NCI-H128 (cell line): ENCODE measurements around the gene MYBPC1.
"Not testable (repeated sequence)": the region's sequence is repeated elsewhere in the genome, so short reads cannot be mapped to it uniquely, and the experiment has no call there.

Experiments
- DNase-seq: peaks from one replicate; lab custom pipeline; 2025; ENCODE audit not compliant: unreplicated experiment; lab: John Stamatoyannopoulos, UW

The MYBPC1 gene

DNA sequence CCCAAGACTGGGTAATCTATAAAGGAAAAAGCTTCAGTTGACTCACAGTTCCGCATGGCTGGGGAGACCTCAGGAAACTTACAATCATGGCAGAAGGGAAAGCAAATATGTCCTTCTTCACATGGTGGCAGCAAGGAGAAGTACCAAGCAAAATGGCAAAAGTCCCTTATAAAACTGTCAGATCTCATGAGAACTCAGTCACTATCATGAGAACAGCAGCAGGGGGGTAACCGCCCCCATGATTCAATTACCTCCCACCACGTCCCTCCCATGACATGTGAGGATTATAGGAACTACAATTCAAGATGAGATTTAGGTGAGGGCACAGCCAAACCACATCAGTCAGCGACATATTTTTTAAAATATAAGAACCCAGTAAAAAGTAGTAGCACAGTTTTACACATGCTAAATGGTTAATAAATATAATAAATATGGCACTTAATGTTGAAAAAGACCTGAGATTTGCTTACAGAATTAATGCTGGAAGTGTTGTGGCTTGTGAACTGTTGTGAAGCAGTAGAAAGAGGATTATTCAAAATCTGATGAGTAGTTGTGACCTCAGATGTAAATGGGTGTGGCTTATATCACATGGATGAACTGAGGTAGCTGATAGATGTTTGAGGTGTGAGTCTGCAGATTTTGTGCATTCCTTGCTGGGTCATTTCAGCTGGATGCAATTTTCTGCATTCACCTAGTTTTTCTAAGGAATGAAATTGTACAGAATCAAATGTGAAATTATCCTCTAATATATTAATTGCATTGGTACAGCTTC, 55.8 kb downstream of the MYBPC1 start:
- DNase-seq = no peak

GRCh38 chr12:101653030-101653429, 58.3 kb downstream of the MYBPC1 start:
- DNase-seq = no peak

DNA sequence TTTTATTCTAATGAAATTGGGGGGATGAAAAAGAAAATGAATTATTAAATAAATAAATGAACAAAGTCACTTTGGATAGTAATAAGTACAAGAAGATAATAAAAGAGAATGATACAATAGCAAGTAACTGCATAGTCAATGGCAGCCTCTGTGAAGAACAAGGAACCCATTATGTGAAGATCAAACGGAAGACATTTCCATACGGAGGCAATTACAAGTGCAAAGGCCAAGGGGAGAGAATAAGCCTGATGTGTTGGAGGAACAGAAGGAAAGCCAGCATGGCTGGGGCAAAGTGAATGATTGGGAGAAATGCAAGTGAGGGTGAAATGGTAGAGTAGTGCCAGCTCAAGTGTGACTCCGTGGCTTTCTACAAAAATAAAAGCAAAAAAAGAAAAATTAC, 58.7 kb downstream of the MYBPC1 start:
- DNase-seq = no peak

DNA sequence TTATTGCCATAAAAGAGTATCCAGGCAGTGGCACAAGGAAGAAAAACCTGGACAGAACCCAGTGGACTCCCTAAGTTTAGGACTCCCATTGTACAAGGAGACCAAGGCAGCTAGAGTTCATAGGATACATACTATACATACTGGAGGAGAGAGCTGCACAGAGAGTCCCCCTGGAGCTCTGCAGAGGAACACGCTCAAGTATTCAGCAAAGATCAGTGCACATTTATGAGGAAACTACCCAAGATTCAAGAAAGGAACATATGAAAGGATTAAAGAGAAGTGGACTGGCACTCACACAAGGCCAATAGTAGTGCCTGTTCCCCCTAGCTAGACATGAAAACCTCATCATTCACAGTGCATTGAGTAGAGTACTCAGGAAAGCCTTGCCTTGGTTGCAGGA, 59.7 kb downstream of the MYBPC1 start:
- DNase-seq = no peak

- no peak for DNase-seq
These were observed 60.6 kb downstream of the MYBPC1 start for GRCh38 chr12:101655393-101655792.

- DNase-seq = not testable (repeated sequence)
These were observed 65.9 kb downstream of the MYBPC1 start for GRCh38 chr12:101660662-101661061.

DNA sequence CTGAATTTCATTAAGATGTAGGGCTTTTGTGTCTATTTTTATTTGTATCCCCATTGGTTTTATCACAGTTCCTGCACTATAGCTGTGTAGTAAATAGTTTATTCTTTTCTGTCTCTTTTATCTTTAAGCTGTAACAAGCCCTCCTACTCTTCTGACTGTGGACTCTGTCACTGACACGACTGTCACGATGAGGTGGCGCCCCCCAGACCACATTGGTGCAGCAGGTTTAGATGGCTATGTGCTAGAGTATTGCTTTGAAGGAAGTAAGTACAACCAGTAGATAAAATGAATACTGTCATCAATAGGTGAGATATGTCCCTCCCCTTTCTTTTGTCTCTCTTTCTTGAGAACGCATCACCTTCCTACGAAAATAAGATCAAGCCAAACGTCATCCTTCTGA, 68.5 kb downstream of the MYBPC1 start:
- DNase-seq = no peak

- DNase-seq = no peak
These were observed 70.2 kb downstream of the MYBPC1 start for GRCh38 chr12:101664992-101665391.

GRCh38 chr12:101666052-101666728, 71.4 kb downstream of the MYBPC1 start:
- no peak for DNase-seq

- DNase-seq = no peak
These were observed 72.8 kb downstream of the MYBPC1 start for GRCh38 chr12:101667591-101667990.

- no peak for DNase-seq
These were observed 75.4 kb downstream of the MYBPC1 start for GRCh38 chr12:101670007-101670671.

DNA sequence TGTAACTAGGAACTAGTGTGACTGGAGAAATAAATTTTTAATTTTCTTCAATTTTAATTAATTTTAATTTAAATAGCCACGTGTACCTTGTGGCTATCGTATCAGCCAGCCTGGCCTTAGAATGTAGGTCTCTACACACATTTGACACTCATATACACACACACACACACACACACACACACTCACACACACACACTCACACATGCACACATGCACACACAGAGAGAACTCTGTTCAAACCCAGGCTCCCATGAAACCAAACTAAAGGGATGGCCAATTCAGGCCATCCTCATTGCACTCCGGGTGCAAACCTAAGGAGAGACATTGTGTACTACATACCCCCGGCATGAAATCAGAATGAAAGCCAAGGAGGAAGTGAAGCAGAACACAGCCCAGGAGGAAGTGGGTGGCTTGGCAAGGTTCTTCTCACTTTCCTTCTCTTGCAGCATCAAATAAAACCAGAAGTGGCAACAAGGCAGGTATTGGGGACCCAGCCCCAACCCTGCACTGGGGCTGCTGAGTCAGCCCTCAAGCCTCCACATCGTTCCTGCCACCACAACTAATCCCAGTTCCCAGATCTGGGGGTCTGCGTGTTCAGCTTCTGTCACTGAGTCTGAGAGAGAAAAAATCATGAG, 76.5 kb downstream of the MYBPC1 start:
- no peak for DNase-seq

GRCh38 chr12:101671833-101672232, 77.1 kb downstream of the MYBPC1 start:
- no peak for DNase-seq

GRCh38 chr12:101675555-101675954, 80.8 kb downstream of the MYBPC1 start:
- no peak for DNase-seq

DNA sequence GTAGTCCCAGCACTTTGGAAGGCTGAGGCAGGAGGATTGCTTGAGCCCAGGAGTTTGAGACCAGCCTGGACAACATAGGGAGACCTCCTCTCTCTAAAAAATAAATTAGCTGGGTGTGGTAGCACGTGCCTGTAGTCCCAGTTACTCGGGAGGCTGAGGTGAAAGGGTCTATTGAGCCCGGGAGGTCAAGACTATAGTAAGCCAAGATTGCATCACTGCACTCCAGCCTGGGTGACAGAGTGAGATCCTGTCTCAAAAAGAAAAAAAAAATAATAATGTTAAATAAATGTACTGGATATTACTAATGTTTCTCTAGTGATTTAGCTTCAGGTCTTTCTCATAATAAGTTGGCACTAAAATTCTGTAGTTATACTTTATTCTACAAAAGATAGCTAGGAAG, 81.7 kb downstream of the MYBPC1 start:
- not testable (repeated sequence) for DNase-seq

DNA sequence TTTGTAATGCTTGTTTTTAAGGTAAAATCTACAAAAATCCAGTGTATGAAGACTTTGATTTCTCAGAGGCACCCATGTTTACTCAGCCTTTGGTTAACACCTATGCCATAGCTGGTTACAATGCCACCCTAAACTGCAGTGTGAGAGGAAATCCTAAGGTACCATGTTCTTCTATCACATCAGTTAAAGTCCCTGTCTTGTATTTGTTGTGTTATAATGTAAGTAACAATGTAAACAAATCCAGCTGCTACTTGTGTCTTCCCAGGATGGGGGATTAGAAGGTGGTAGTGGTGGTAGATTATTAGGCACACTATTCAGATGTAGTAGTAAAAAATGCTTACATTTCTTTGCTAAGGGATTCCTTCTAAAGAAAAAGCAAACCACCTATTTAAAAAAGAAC, 83.3 kb downstream of the MYBPC1 start:
- DNase-seq = no peak

DNA sequence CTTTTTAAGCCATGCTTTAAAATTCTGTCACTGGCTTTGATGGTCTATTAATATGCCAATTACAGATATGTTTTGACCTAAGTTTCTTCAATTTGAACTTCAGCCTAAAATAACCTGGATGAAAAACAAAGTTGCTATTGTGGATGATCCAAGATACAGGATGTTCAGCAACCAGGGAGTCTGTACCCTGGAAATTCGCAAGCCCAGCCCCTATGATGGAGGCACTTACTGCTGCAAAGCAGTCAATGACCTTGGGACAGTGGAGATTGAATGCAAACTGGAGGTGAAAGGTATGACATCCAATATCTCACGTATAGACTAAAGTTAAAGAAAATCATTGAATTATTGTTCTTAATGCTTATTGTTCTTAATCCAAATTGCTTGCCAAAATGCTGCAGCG, 85.5 kb downstream of the MYBPC1 start:
- DNase-seq = no peak

DNA sequence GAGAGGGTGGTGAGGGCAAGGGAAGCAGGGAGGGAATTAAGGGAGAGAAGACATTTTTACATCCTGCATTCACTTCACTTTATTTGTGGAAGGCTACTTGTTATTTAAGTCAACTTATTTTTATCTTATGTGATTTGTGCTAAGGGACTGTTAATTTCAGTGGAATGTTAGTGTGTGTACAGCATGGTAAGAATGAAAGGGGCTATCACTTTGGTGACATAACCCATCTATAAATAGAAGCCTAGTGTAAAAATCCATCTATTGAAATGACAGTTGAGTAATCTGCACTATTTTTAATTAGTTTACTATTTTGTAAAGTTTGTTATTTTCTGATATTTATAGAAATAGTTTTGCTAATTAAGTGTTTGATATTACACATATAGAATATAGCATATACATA, 85.9 kb downstream of the MYBPC1 start:
- no peak for DNase-seq

- DNase-seq = not testable (repeated sequence)
These were observed 86.9 kb downstream of the MYBPC1 start for GRCh38 chr12:101681627-101682026.

DNA sequence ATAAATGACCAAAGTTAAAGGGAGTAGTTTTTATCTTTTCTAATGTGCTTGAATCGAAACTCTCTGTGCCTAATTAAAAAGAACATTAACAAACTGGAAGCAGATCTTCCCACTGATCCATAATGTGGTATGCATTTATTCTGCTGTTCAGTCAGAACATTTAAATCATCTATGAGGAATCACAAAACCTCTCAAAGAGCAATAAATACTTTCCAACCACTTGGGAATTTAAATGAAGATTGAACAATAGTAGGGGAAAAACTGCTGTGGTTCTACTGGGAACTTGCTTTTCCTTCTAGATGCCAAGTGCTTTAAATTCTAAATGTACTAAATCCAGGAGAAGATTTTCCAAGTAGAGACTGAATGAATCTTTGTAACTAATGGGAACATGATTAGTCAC, 90.3 kb downstream of the MYBPC1 start:
- no peak for DNase-seq

DNA sequence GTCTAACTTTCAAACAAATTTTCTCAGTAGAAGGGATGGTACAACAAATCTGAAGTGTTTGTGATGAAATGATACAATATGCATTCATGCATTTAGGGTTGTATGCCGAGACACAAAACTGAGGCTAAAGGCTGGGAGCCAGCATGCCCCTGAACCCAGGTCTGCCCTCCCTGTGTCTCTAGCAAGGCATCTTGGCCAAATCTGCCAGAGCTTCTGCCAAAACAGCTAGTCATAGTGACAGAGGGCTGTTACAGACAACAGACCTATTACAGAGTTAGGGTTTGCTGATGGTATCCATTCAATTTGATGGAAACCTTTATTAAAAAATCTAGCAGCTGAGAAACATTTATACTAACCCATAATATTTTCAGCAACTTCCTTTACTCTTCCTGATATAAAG, 91.4 kb downstream of the MYBPC1 start:
- no peak for DNase-seq
